Measurements from ENCODE around the gene WASF3.

GRCh38 chr13:26518451-26518959, 39.0 kb upstream of the WASF3 start:
- TF ChIP-seq, protein P1, sequence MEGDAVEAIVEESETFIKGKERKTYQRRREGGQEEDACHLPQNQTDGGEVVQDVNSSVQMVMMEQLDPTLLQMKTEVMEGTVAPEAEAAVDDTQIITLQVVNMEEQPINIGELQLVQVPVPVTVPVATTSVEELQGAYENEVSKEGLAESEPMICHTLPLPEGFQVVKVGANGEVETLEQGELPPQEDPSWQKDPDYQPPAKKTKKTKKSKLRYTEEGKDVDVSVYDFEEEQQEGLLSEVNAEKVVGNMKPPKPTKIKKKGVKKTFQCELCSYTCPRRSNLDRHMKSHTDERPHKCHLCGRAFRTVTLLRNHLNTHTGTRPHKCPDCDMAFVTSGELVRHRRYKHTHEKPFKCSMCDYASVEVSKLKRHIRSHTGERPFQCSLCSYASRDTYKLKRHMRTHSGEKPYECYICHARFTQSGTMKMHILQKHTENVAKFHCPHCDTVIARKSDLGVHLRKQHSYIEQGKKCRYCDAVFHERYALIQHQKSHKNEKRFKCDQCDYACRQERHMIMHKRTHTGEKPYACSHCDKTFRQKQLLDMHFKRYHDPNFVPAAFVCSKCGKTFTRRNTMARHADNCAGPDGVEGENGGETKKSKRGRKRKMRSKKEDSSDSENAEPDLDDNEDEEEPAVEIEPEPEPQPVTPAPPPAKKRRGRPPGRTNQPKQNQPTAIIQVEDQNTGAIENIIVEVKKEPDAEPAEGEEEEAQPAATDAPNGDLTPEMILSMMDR (conservative IDR thresholded peaks at IDR 0.05; ENCODE audit: low read depth in 2 of 2), result no peak
- TF ChIP-seq REST (IDR thresholded peaks at IDR 0.05; ENCODE audit: unreplicated experiment) (no peak), EZH2 (IDR thresholded peaks at IDR 0.05; ENCODE audit: low read depth, unreplicated experiment) (no peak), EZH2phosphoT487 (IDR thresholded peaks at IDR 0.05; ENCODE audit: unreplicated experiment) (no peak), POLR2AphosphoS5 (IDR thresholded peaks at IDR 0.05; ENCODE audit: low read depth) (no peak), CREB1 (CRISPR knock-in tag; IDR thresholded peaks at IDR 0.05; ENCODE audit: low read depth) (no peak), NANOG (IDR thresholded peaks at IDR 0.05; ENCODE audit: borderline replicate concordance) (no peak)
- TF ChIP-seq, protein P2, sequence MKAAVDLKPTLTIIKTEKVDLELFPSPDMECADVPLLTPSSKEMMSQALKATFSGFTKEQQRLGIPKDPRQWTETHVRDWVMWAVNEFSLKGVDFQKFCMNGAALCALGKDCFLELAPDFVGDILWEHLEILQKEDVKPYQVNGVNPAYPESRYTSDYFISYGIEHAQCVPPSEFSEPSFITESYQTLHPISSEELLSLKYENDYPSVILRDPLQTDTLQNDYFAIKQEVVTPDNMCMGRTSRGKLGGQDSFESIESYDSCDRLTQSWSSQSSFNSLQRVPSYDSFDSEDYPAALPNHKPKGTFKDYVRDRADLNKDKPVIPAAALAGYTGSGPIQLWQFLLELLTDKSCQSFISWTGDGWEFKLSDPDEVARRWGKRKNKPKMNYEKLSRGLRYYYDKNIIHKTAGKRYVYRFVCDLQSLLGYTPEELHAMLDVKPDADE (IDR thresholded peaks at IDR 0.05), result no peak

Data from GM23338 (cell line).